ENCODE measurements around the gene HOXA2. TPM values are rescaled to one million over a fixed set of nuclear protein-coding genes. Genes with fewer than 3 reads are reported as not detected.

Gene HOXA2
- total RNA-seq, 2 donors from 2014 or later, result 1.8 to 2.4 TPM

DNA sequence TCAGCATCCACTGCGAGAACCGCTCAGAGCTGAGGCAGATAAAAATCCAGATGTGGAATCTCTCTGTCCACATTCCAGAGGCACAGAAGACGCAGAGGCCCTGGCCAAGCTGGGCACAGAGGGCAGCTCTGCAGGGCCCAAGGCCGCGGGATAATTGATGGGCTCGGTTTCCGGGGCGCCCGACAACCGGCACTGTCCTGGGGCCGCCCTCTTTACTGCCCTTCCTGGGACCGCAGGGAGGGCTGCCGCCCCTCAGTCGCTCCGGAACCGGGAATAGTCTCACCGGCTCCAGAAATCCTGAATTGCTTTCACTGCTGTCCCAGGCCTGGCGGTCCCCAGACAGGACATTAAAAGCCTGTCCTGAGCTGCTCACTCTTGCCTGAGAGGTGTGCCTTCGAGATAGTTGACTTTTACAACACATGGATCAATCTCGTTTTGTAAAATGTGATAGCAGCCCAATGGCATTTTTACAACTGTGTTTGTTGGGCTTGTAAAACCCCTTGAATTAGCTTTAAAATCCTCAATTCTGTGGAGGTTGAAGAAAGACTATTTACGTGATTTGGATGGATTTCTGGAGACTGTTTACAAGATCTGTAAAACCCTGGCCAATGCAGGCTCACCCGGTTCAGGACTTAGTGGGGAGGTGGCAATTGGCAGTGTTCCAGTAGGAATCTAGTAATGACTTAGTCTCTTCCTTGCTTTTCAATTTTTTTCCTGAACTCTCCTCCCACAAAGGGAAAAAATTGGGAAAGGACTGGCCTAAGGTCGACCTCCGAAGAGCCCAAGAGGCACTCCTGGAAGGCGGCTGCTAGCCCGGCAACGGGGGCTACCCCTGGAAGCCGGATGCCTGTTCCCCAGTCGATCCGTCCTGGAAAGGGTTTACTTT is 46.5 kb upstream of the HOXA2 start:
- Histone ChIP-seq H3K27ac (peak overlapping the region; percentile 97), H3K4me3 (peak overlapping the region; percentile 47)

DNA sequence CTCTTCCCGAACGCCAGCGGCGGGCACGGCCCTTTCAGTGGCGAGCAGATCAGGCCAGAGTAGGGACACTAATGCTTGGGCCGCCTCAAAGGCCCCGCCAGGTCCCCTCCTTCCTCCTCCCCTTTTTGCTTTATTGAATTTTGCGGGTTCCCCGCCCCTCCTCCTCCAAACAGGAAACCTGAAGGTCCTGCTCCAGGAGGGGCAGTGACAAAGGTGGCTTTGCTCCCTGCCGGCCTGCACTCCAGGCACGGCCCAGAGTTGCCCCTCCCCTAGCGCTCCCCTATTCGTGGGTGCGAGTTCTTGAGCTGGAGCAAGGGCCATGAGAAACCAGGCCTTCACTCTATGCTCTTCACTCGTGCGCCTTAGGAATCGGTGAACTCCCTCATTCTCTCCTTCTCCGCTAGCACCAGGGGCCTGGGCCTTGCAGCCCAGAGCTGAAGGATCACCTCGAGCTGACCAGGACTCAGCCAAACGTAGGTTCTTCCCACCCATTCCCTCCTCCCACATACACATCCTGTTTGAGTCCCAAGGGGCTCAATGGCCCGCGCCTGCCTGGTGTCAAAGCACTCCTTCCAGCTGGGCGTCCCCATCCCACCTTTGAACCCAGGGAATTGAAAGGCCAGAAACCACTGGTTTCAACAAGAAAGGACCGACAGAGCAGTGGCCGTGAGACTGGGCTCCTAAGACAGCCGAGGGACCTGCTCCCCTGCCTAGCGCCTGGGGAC is 45.7 kb upstream of the HOXA2 start:
- peak overlapping the region; percentile 78 to 100 for H3K9ac ChIP-seq (ENCODE audit: low read depth in 2 of 2, low read length in 2 of 2)
- peak overlapping the region; percentile 47 for H3K4me3 ChIP-seq
- H3K9me3 ChIP-seq, result no peaks in the 10 kb centered on the region
- TF ChIP-seq, protein P1, sequence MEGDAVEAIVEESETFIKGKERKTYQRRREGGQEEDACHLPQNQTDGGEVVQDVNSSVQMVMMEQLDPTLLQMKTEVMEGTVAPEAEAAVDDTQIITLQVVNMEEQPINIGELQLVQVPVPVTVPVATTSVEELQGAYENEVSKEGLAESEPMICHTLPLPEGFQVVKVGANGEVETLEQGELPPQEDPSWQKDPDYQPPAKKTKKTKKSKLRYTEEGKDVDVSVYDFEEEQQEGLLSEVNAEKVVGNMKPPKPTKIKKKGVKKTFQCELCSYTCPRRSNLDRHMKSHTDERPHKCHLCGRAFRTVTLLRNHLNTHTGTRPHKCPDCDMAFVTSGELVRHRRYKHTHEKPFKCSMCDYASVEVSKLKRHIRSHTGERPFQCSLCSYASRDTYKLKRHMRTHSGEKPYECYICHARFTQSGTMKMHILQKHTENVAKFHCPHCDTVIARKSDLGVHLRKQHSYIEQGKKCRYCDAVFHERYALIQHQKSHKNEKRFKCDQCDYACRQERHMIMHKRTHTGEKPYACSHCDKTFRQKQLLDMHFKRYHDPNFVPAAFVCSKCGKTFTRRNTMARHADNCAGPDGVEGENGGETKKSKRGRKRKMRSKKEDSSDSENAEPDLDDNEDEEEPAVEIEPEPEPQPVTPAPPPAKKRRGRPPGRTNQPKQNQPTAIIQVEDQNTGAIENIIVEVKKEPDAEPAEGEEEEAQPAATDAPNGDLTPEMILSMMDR (IDR thresholded peaks at IDR 0.05), result no peak
- peak; percentile 81 for DNase-seq
- no peaks in the 10 kb centered on the region for H3K27me3 ChIP-seq
- H3K36me3 ChIP-seq, result no peaks in the 10 kb centered on the region
- H3K4me1 ChIP-seq, result peaks cover 17% of the 10 kb centered on the region
- intact Hi-C loops (cut with DNase I), result no loop called here
- H3K27ac ChIP-seq, result peak overlapping the region; percentile 97

More for the DNA sequence above, 46.5 kb upstream of the HOXA2 start:
- TF ChIP-seq, protein P1 (IDR thresholded peaks at IDR 0.05), result no peak
- Histone ChIP-seq H3K9ac (ENCODE audit: low read depth in 2 of 2, low read length in 2 of 2) (peak overlapping the region; percentile 78 to 100), H3K27me3 (no peaks in the 10 kb centered on the region), H3K9me3 (no peaks in the 10 kb centered on the region), H3K4me1 (peaks cover 17% of the 10 kb centered on the region), H3K36me3 (no peaks in the 10 kb centered on the region)
- peak; percentile 76 for DNase-seq
- intact Hi-C loops (cut with DNase I), result no loop called here

DNA sequence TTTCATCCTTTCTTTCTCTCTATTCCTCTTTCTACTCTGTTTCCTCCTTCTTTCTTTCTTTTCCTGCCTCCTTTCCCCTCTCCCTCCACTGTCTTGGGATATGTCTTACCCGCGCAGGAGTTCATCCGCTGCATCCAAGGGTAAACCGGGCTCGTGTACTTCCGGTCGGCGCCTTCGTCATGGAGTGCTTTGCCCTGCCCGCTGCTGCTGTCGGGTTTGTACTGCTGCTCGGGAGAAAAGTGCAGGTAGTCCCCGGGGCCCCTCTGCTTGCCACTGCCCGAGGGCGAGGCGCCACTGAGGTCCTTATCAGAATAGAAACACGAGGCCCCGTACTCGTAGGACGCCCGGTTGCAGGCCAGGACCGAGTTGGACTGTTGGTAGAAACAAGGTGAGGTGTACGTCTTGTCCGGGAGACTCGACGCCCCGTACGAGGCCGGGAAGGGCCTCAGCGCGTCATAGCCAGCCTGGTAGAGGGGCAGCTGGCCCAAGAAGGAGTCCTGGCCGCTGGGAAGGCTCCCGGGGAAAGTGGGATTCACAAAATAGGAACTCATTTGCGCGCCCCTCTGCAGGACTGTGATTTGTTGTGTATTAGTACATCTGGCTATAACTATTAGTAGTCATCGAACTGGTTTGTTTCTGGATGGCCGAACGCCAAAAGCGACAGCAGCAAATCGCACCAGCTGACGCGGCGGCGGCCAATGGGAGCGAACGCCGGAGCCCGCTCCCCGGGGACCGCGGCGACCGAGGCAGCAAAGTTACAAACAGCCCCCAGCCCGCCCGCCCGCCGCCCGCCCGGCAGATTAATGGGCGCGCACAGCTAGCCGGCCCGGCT is 44.9 kb upstream of the HOXA2 start, which contains the start of gene HOXA6:
Gene HOXA6 (minus strand): TSS at position 576 of the 832 bp plus-strand sequence. CDS start 25 bp downstream, at position 551.
- DNase-seq, result peak; percentile 81
- TF ChIP-seq, protein P1 (IDR thresholded peaks at IDR 0.05), result no peak
- Histone ChIP-seq H3K27me3 (no peaks in the 10 kb centered on the region), H3K36me3 (no peaks in the 10 kb centered on the region), H3K27ac (peak within 1 kb of the TSS; percentile 97), H3K9me3 (no peaks in the 10 kb centered on the region), H3K9ac (ENCODE audit: low read depth in 2 of 2, low read length in 2 of 2) (peak within 1 kb of the TSS; percentile 78 to 100), H3K4me1 (peaks cover 17% of the 10 kb centered on the region), H3K4me3 (peak within 1 kb of the TSS; percentile 47)
- intact Hi-C loops (cut with DNase I), result no loop called here

DNA sequence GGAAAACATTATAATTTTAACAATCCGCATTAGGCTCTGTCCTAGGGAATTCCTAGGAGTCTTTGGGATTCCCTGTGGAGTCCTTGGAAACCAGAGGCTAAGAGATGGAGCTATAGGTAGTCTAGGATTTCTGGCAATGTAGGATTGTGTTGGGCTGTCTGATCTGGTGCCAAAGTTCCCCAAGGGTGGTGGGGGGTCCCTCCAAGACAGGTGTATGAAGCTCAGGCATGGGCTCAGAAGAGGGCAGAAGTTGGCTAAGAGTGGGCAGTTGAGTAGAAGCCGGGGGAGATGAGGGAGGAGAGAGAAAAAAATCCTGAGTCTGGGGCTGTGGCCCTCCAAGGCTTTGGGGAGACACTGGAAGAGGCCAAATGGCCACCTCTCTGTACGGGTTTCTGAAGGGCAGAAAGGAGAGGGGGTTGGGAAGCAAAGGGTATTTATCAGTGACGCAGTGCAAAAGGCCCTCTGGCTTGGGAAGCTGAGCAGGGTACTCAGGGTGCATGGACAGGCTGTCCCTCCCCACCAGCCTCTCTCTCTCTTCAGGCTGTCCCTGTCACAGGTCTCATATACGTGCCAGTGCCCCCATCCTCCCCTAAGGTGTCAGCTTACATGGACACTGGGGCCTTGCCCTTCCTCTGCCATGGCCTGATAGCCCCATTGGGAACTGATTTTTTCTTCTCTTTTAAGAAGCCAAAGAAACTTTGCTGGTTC is 44.2 kb upstream of the HOXA2 start:
- H3K36me3 ChIP-seq, result no peaks in the 10 kb centered on the region
- peaks cover 17% of the 10 kb centered on the region for H3K4me1 ChIP-seq
- TF ChIP-seq, protein P1 (IDR thresholded peaks at IDR 0.05), result no peak
- H3K4me3 ChIP-seq, result no peak overlapping the region
- intact Hi-C loops (cut with DNase I), result no loop called here
- H3K27ac ChIP-seq, result peak overlapping the region; percentile 97
- no peaks in the 10 kb centered on the region for H3K9me3 ChIP-seq
- H3K27me3 ChIP-seq, result no peaks in the 10 kb centered on the region
- DNase-seq, result peak; percentile 31
- peak overlapping the region; percentile 40 to 100 for H3K9ac ChIP-seq (ENCODE audit: low read depth in 2 of 2, low read length in 2 of 2)
